ENCODE results near the gene AK8.

Gene AK8

DNA sequence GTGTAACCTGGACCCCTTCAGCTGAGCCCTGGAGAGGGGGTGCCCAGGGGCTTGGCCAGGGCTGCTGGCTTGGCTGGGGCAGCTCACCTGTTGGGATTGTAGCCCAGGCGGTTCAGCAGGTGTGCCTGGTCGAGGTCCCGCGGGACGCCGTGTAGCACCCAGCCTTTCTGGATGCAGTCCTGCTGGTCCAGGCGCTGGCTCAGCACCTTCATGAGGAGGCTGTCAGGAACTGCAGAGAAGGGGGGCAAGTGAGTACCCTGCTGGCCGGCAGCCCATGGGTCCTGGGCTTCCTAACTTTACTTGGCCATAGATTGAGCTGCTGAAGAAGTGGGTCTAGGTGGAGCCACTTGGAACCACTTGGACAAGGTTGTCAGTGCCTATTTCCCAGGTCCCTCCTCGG, 85.5 kb downstream of the AK8 start:
- Histone ChIP-seq H4K8ac (ENCODE audit: low read depth, low read length) (no peak overlapping the region), H2BK15ac (ENCODE audit: low read length) (no peak overlapping the region), H2AFZ (ENCODE audit: low read length) (no peak overlapping the region), H3K23ac (ENCODE audit: low read depth, low read length, poor library complexity) (peak overlapping the region; percentile 2), H2BK120ac (ENCODE audit: low read depth, low read length) (no peak overlapping the region), H2AK5ac (ENCODE audit: low read depth, low read length) (no peak overlapping the region), H3K79me1 (ENCODE audit: low read depth, low read length) (no peaks in the 10 kb centered on the region), H3K27me3 (ENCODE audit: control insufficient read depth in 3 of 3, insufficient read depth in 3 of 3, low read depth in 1 of 3, low read length in 3 of 3) (peaks cover 0 to 9% (median 4%) of the 10 kb centered on the region in 3 experiments), H3K4me1 (ENCODE audit: control insufficient read depth in 2 of 2, insufficient read depth in 1 of 2, low read depth in 1 of 2, low read length in 2 of 2) (no peaks in the 10 kb centered on the region), H3K4me2 (ENCODE audit: insufficient read depth, low read length, poor library complexity, severe bottlenecking) (no peak overlapping the region), H3K27ac (replicated peaks; ENCODE audit: low read length) (no peak overlapping the region), H2BK5ac (ENCODE audit: low read length) (no peak overlapping the region), H3K18ac (ENCODE audit: low read length) (no peak overlapping the region), H3K9me3 (replicated peaks in 1 of 2; ENCODE audit: control insufficient read depth in 2 of 2, insufficient read depth in 1 of 2, low read depth in 1 of 2, low read length in 2 of 2) (peaks cover 0 to 7% of the 10 kb centered on the region in 2 donors), H3K14ac (ENCODE audit: low read length) (no peak overlapping the region), H4K91ac (ENCODE audit: low read depth, low read length, poor library complexity) (no peak overlapping the region), H3K4ac (ENCODE audit: low read length) (no peak overlapping the region), H2BK12ac (ENCODE audit: low read length) (no peak overlapping the region), H3K4me3 (ENCODE audit: low read length in 2 of 2) (peak overlapping the region in 1 of 2 donors; percentile 28), H3K9ac (ENCODE audit: low read depth, low read length, poor library complexity) (peak overlapping the region; percentile 22), H3K36me3 (replicated peaks in 1 of 2; ENCODE audit: control insufficient read depth in 2 of 2, insufficient read depth in 2 of 2, low read length in 2 of 2) (no peaks in the 10 kb centered on the region)
- DNase-seq (ENCODE audit: low spot score), result no peak
- WGBS, 2 donors (ENCODE audit: extremely low coverage in 2 of 2, insufficient read length in 2 of 2, insufficient replicate concordance in 1 of 2), result no CpG with 5 or more reads among the region's 9 CpGs

DNA sequence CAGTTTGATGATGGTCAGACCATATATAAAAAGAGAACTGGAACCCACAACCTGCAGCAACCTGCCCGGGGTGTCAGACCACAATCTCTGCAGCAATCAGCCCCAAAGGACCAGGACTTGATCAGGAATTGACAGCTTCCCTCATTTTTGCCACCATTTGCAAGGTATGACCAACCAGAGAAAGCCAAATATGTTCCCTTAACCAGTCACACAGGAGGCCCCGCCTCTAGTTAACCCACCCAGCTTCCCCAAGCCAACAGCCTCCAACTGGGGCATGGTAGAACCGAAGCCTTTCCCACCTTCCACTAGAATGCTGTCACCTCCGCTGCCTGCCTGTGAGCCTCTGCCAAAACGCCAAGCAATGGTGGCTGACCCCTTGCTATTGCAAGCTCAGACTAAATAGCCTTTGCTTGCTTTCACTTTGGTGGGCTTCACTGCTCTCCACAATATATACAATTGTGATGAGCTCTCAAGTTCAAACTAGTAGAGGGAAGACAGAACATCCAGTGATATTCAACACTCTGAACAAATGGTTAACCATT, 86.3 kb downstream of the AK8 start:
- DNase-seq (ENCODE audit: low spot score), result no peak
- Histone ChIP-seq H2BK15ac (ENCODE audit: low read length) (no peak overlapping the region), H3K27ac (replicated peaks; ENCODE audit: low read length) (no peak overlapping the region), H3K4me2 (ENCODE audit: insufficient read depth, low read length, poor library complexity, severe bottlenecking) (no peak overlapping the region), H2BK12ac (ENCODE audit: low read length) (no peak overlapping the region), H2AK5ac (ENCODE audit: low read depth, low read length) (no peak overlapping the region), H2AFZ (ENCODE audit: low read length) (no peak overlapping the region), H2BK5ac (ENCODE audit: low read length) (no peak overlapping the region), H2BK120ac (ENCODE audit: low read depth, low read length) (no peak overlapping the region), H3K4ac (ENCODE audit: low read length) (no peak overlapping the region), H4K8ac (ENCODE audit: low read depth, low read length) (no peak overlapping the region), H3K9me3 (replicated peaks in 1 of 2; ENCODE audit: control insufficient read depth in 2 of 2, insufficient read depth in 1 of 2, low read depth in 1 of 2, low read length in 2 of 2) (peaks cover 0 to 7% of the 10 kb centered on the region in 2 donors), H3K27me3 (ENCODE audit: control insufficient read depth in 3 of 3, insufficient read depth in 3 of 3, low read depth in 1 of 3, low read length in 3 of 3) (peaks cover 0 to 9% (median 4%) of the 10 kb centered on the region in 3 experiments), H3K79me1 (ENCODE audit: low read depth, low read length) (no peaks in the 10 kb centered on the region), H4K91ac (ENCODE audit: low read depth, low read length, poor library complexity) (no peak overlapping the region), H3K36me3 (replicated peaks in 1 of 2; ENCODE audit: control insufficient read depth in 2 of 2, insufficient read depth in 2 of 2, low read length in 2 of 2) (no peaks in the 10 kb centered on the region), H3K14ac (ENCODE audit: low read length) (no peak overlapping the region), H3K4me3 (ENCODE audit: low read length in 2 of 2) (no peak overlapping the region), H3K9ac (ENCODE audit: low read depth, low read length, poor library complexity) (no peak overlapping the region), H3K23ac (ENCODE audit: low read depth, low read length, poor library complexity) (no peak overlapping the region), H3K4me1 (ENCODE audit: control insufficient read depth in 2 of 2, insufficient read depth in 1 of 2, low read depth in 1 of 2, low read length in 2 of 2) (no peaks in the 10 kb centered on the region), H3K18ac (ENCODE audit: low read length) (no peak overlapping the region)
- WGBS, 2 donors (ENCODE audit: extremely low coverage in 2 of 2, insufficient read length in 2 of 2, insufficient replicate concordance in 1 of 2), result no CpG with 5 or more reads among the region's 5 CpGs

DNA sequence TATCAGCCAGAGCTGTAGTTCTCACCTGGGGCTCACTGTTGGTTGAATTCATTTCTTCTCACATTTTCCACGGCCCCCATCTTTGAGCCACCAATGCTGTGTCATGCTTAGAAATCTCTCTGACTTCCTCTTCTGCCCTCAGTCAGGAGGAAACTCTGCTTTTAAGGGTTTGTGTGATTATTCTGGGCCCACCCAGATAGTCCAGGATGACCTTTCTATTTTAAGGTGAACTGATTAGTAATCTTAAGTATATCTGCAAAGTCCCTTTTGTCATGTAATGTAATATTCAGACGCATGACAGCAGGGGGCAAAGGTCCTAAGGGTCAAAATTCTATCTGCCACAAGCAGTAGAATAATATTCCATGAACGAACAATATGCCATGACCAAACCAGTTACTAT, 88.4 kb downstream of the AK8 start:
- Histone ChIP-seq H2BK5ac (ENCODE audit: low read length) (no peak overlapping the region), H2AFZ (ENCODE audit: low read length) (no peak overlapping the region), H2BK120ac (ENCODE audit: low read depth, low read length) (no peak overlapping the region), H3K23ac (ENCODE audit: low read depth, low read length, poor library complexity) (no peak overlapping the region), H3K4ac (ENCODE audit: low read length) (no peak overlapping the region), H3K4me2 (ENCODE audit: insufficient read depth, low read length, poor library complexity, severe bottlenecking) (no peak overlapping the region), H2AK5ac (ENCODE audit: low read depth, low read length) (no peak overlapping the region), H3K18ac (ENCODE audit: low read length) (no peak overlapping the region), H3K4me3 (ENCODE audit: low read length in 2 of 2) (no peak overlapping the region), H3K79me1 (ENCODE audit: low read depth, low read length) (no peaks in the 10 kb centered on the region), H4K8ac (ENCODE audit: low read depth, low read length) (no peak overlapping the region), H3K36me3 (replicated peaks in 1 of 2; ENCODE audit: control insufficient read depth in 2 of 2, insufficient read depth in 2 of 2, low read length in 2 of 2) (no peaks in the 10 kb centered on the region), H2BK12ac (ENCODE audit: low read length) (no peak overlapping the region), H3K27ac (replicated peaks; ENCODE audit: low read length) (no peak overlapping the region), H4K91ac (ENCODE audit: low read depth, low read length, poor library complexity) (no peak overlapping the region), H3K9me3 (replicated peaks in 1 of 2; ENCODE audit: control insufficient read depth in 2 of 2, insufficient read depth in 1 of 2, low read depth in 1 of 2, low read length in 2 of 2) (peaks cover 0 to 7% of the 10 kb centered on the region in 2 donors), H2BK15ac (ENCODE audit: low read length) (no peak overlapping the region), H3K14ac (ENCODE audit: low read length) (no peak overlapping the region), H3K9ac (ENCODE audit: low read depth, low read length, poor library complexity) (no peak overlapping the region), H3K4me1 (ENCODE audit: control insufficient read depth in 2 of 2, insufficient read depth in 1 of 2, low read depth in 1 of 2, low read length in 2 of 2) (no peaks in the 10 kb centered on the region), H3K27me3 (ENCODE audit: control insufficient read depth in 3 of 3, insufficient read depth in 3 of 3, low read depth in 1 of 3, low read length in 3 of 3) (peaks cover 0 to 6% (median 4%) of the 10 kb centered on the region in 3 experiments)
- no CpG with 5 or more reads among the region's 3 CpGs for WGBS, 2 donors (ENCODE audit: extremely low coverage in 2 of 2, insufficient read length in 2 of 2, insufficient replicate concordance in 1 of 2)
- no peak for DNase-seq (ENCODE audit: low spot score)

DNA sequence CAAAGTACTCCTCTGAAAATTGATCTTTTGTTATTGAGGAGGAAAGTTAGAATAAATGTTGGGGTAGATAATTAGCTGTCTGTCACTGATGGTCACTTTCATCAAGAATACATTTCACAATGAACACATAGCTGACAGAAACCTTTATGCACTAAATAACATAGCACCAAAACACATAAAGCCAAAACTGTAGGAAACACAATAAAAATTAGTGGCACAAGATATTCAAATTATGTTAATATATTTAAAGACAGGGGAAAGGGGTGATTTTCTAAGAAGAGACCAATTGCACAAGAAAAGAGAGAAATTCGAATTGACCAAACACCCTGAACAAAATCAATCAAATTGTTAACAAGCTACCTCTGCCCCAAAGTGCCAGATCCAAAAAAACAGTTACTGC, 89.7 kb downstream of the AK8 start:
- peaks cover 0 to 7% of the 10 kb centered on the region in 2 donors for H3K9me3 ChIP-seq (replicated peaks in 1 of 2; ENCODE audit: control insufficient read depth in 2 of 2, insufficient read depth in 1 of 2, low read depth in 1 of 2, low read length in 2 of 2)
- no peak overlapping the region for H2BK12ac ChIP-seq (ENCODE audit: low read length)
- H3K79me1 ChIP-seq (ENCODE audit: low read depth, low read length), result no peaks in the 10 kb centered on the region
- H3K23ac ChIP-seq (ENCODE audit: low read depth, low read length, poor library complexity), result no peak overlapping the region
- no peaks in the 10 kb centered on the region for H3K36me3 ChIP-seq (replicated peaks in 1 of 2; ENCODE audit: control insufficient read depth in 2 of 2, insufficient read depth in 2 of 2, low read length in 2 of 2)
- H3K4me1 ChIP-seq (ENCODE audit: control insufficient read depth in 2 of 2, insufficient read depth in 1 of 2, low read depth in 1 of 2, low read length in 2 of 2), result no peaks in the 10 kb centered on the region
- H4K91ac ChIP-seq (ENCODE audit: low read depth, low read length, poor library complexity), result no peak overlapping the region
- H3K9ac ChIP-seq (ENCODE audit: low read depth, low read length, poor library complexity), result no peak overlapping the region
- no peak overlapping the region for H2AK5ac ChIP-seq (ENCODE audit: low read depth, low read length)
- no peak overlapping the region for H4K8ac ChIP-seq (ENCODE audit: low read depth, low read length)
- no peak overlapping the region for H3K4ac ChIP-seq (ENCODE audit: low read length)
- no peak overlapping the region for H3K4me2 ChIP-seq (ENCODE audit: insufficient read depth, low read length, poor library complexity, severe bottlenecking)
- H2BK15ac ChIP-seq (ENCODE audit: low read length), result no peak overlapping the region
- no peak overlapping the region for H3K4me3 ChIP-seq (ENCODE audit: low read length in 2 of 2)
- no peak overlapping the region for H2BK5ac ChIP-seq (ENCODE audit: low read length)
- no peaks in the 10 kb centered on the region for H3K27me3 ChIP-seq (ENCODE audit: control insufficient read depth in 3 of 3, insufficient read depth in 3 of 3, low read depth in 1 of 3, low read length in 3 of 3)
- no peak for DNase-seq (ENCODE audit: low spot score)
- no peak overlapping the region for H3K27ac ChIP-seq (replicated peaks; ENCODE audit: low read length)
- no peak overlapping the region for H3K18ac ChIP-seq (ENCODE audit: low read length)
- no peak overlapping the region for H3K14ac ChIP-seq (ENCODE audit: low read length)
- no CpG with 5 or more reads among the region's 1 CpG for WGBS, 2 donors (ENCODE audit: extremely low coverage in 2 of 2, insufficient read length in 2 of 2, insufficient replicate concordance in 1 of 2)
- H2BK120ac ChIP-seq (ENCODE audit: low read depth, low read length), result no peak overlapping the region
- no peak overlapping the region for H2AFZ ChIP-seq (ENCODE audit: low read length)

All from neuronal stem cell (in vitro differentiated cells).